MG63 (cell line): ENCODE data around the gene NPW. TPM values are rescaled to one million over a fixed set of nuclear protein-coding genes. Genes with fewer than 3 reads are reported as not detected.
"Not testable (repeated sequence)": the region's sequence is repeated elsewhere in the genome, so short reads cannot be mapped to it uniquely, and the experiment has no call there.

Experiments used
- DNase-seq: peaks from one replicate; pipeline ENCODE4 v3.0.0-alpha.2; 2020
- H3K27me3 ChIP-seq: fragments of 250-450 bp; sonication (Bioruptor Pico); 2 replicates; pipeline ENCODE4 v1.5.1; 2020; ENCODE audit warnings: mild to moderate bottlenecking, moderate library complexity
- H3K36me3 ChIP-seq: fragments of 250-450 bp; sonication (Bioruptor Pico); 2 replicates; pipeline ENCODE4 v1.5.1; 2020; ENCODE audit warnings: mild to moderate bottlenecking, moderate library complexity
- H3K4me3 ChIP-seq: fragments of 250-450 bp; sonication (Bioruptor Pico); 2 replicates; pipeline ENCODE4 v1.5.1; 2020; ENCODE audit warnings: mild to moderate bottlenecking, moderate library complexity
- H3K9me3 ChIP-seq: fragments of 250-450 bp; sonication (Bioruptor Pico); 2 replicates; pipeline ENCODE4 v1.5.1; 2020; ENCODE audit warnings: mild to moderate bottlenecking, moderate library complexity
- total RNA-seq: library from RNA; depleted of rRNA; stranded (reverse); fragments of >200 nt; shearing (Covaris generic); gene quantifications from 2 replicates; pipeline ENCODE4 v1.2.3, GENCODE V29; 2014; ENCODE audit warnings: low replicate concordance

The NPW gene
- total RNA-seq, 1 experiment from 2014 or later: not detected

- Histone ChIP-seq H3K27me3 (no peaks in the 10 kb centered on the region), H3K9me3 (no peaks in the 10 kb centered on the region), H3K4me3 (peak overlapping the region; percentile 82), H3K36me3 (peaks cover 62% of the 10 kb centered on the region)
- peak; percentile 94 for DNase-seq
Observed at GRCh38 chr16:2008009-2008526, 11.5 kb upstream of the NPW start.

GRCh38 chr16:2008631-2009163 lies 10.9 kb upstream of the NPW start:
- Histone ChIP-seq H3K27me3 (no peaks in the 10 kb centered on the region), H3K36me3 (peaks cover 56% of the 10 kb centered on the region), H3K9me3 (no peaks in the 10 kb centered on the region), H3K4me3 (peak overlapping the region; percentile 82)
- peak; percentile 60 for DNase-seq

GRCh38 chr16:2009164-2009711 lies 10.3 kb upstream of the NPW start:
- no peaks in the 10 kb centered on the region for H3K27me3 ChIP-seq
- no peaks in the 10 kb centered on the region for H3K9me3 ChIP-seq
- peak overlapping the region; percentile 82 for H3K4me3 ChIP-seq
- DNase-seq: no peak
- H3K36me3 ChIP-seq: peaks cover 50% of the 10 kb centered on the region

GRCh38 chr16:2009791-2010510 lies 9.6 kb upstream of the NPW start, which contains the start of gene ZNF598:
Gene ZNF598 (minus strand): TSS chr16:2009821.
- no peaks in the 10 kb centered on the region for H3K27me3 ChIP-seq
- H3K9me3 ChIP-seq: no peaks in the 10 kb centered on the region
- peaks cover 43% of the 10 kb centered on the region for H3K36me3 ChIP-seq
- DNase-seq: peak; percentile 88
- peak within 1 kb of the TSS; percentile 82 for H3K4me3 ChIP-seq

GRCh38 chr16:2011726-2012125 lies 7.9 kb upstream of the NPW start:
- not testable (repeated sequence) for H3K27me3 ChIP-seq, DNase-seq, H3K4me3 ChIP-seq, H3K9me3 ChIP-seq
- H3K36me3 ChIP-seq: peaks cover 27% of the 10 kb centered on the region

GRCh38 chr16:2013527-2013926 lies 6.1 kb upstream of the NPW start:
- Histone ChIP-seq H3K9me3 (no peaks in the 10 kb centered on the region), H3K4me3 (no peak overlapping the region), H3K27me3 (no peaks in the 10 kb centered on the region), H3K36me3 (peaks cover 9% of the 10 kb centered on the region)
- DNase-seq: peak; percentile 37

- no peaks in the 10 kb centered on the region for H3K9me3 ChIP-seq
- no peaks in the 10 kb centered on the region for H3K27me3 ChIP-seq
- DNase-seq: peak; percentile 95
- H3K4me3 ChIP-seq: no peak overlapping the region; the same call in 1 of the 2 replicates
- H3K36me3 ChIP-seq: no peaks in the 10 kb centered on the region
Observed at GRCh38 chr16:2015117-2015946, 4.3 kb upstream of the NPW start.

- Histone ChIP-seq H3K4me3 (no peak overlapping the region; the same call in 1 of the 2 replicates), H3K9me3 (no peaks in the 10 kb centered on the region), H3K27me3 (no peaks in the 10 kb centered on the region), H3K36me3 (no peaks in the 10 kb centered on the region)
- DNase-seq: no peak
Observed at GRCh38 chr16:2015947-2016208, 3.7 kb upstream of the NPW start.

- Histone ChIP-seq H3K27me3 (no peaks in the 10 kb centered on the region), H3K4me3 (no peak overlapping the region), H3K9me3 (no peaks in the 10 kb centered on the region), H3K36me3 (no peaks in the 10 kb centered on the region)
- DNase-seq: no peak
Observed at GRCh38 chr16:2016407-2016922, 3.1 kb upstream of the NPW start.

- no peaks in the 10 kb centered on the region for H3K9me3 ChIP-seq
- no peak for DNase-seq
- H3K4me3 ChIP-seq: no peak overlapping the region
- H3K27me3 ChIP-seq: no peaks in the 10 kb centered on the region
- H3K36me3 ChIP-seq: no peaks in the 10 kb centered on the region
Observed at GRCh38 chr16:2019921-2020831, 591 bp downstream of the NPW start.

- Histone ChIP-seq H3K9me3 (no peaks in the 10 kb centered on the region), H3K27me3 (no peaks in the 10 kb centered on the region), H3K4me3 (no peak overlapping the region), H3K36me3 (no peaks in the 10 kb centered on the region)
- DNase-seq: peak; percentile 60
Observed at GRCh38 chr16:2022723-2023091, 3.1 kb downstream of the NPW start.

GRCh38 chr16:2023092-2024031 lies 3.8 kb downstream of the NPW start:
- Histone ChIP-seq H3K27me3 (no peaks in the 10 kb centered on the region), H3K9me3 (no peaks in the 10 kb centered on the region), H3K4me3 (0 out of 2 replicates have a peak overlapping the region, but pooled peaks have one; percentile 17), H3K36me3 (no peaks in the 10 kb centered on the region)
- peak; percentile 91 for DNase-seq

- H3K9me3 ChIP-seq: no peaks in the 10 kb centered on the region
- no peak for DNase-seq
- no peaks in the 10 kb centered on the region for H3K27me3 ChIP-seq
- H3K36me3 ChIP-seq: no peaks in the 10 kb centered on the region
- H3K4me3 ChIP-seq: no peak overlapping the region
Observed at GRCh38 chr16:2024032-2024420, 4.4 kb downstream of the NPW start.

- no peak overlapping the region for H3K4me3 ChIP-seq
- no peaks in the 10 kb centered on the region for H3K27me3 ChIP-seq
- no peak for DNase-seq
Observed at GRCh38 chr16:2025251-2025650, 5.7 kb downstream of the NPW start.

GRCh38 chr16:2025878-2026460 lies 6.4 kb downstream of the NPW start:
- H3K9me3 ChIP-seq: no peaks in the 10 kb centered on the region
- peak overlapping the region; percentile 38; the same call in 1 of the 2 replicates for H3K4me3 ChIP-seq
- no peaks in the 10 kb centered on the region for H3K27me3 ChIP-seq
- no peak for DNase-seq
- no peaks in the 10 kb centered on the region for H3K36me3 ChIP-seq

More at GRCh38 chr16:2025251-2025650, 5.7 kb downstream of the NPW start:
- Histone ChIP-seq H3K36me3 (no peaks in the 10 kb centered on the region), H3K9me3 (no peaks in the 10 kb centered on the region)
